ENCODE measurements around the gene NPFFR2.
"Not testable (repeated sequence)": the region's sequence is repeated elsewhere in the genome, so short reads cannot be mapped to it uniquely, and the experiment has no call there.

The NPFFR2 gene

GRCh38 chr4:72031868-72032608 lies at the start of gene NPFFR2:
NPFFR2 (plus strand) TSS chr4:72032000; CDS start chr4:72128592, 96,592 bp downstream.
- DNase-seq (ENCODE audit: low read depth) = no peak

- DNase-seq (ENCODE audit: low read depth) = no peak
These were observed 39.1 kb upstream of the NPFFR2 start for GRCh38 chr4:71992571-71993312.

GRCh38 chr4:71994559-71994958 lies 37.2 kb upstream of the NPFFR2 start:
- DNase-seq (ENCODE audit: low read depth) = no peak

- no peak for DNase-seq (ENCODE audit: low read depth)
These were observed 36.5 kb upstream of the NPFFR2 start for GRCh38 chr4:71995297-71995696.

GRCh38 chr4:72006586-72006985 lies 25.2 kb upstream of the NPFFR2 start:
- peak; percentile 45 for DNase-seq (ENCODE audit: low read depth)

- no peak for DNase-seq (ENCODE audit: low read depth)
These were observed 19.9 kb upstream of the NPFFR2 start for GRCh38 chr4:72011906-72012305.

GRCh38 chr4:72016011-72016410 lies 15.8 kb upstream of the NPFFR2 start:
- no peak for DNase-seq (ENCODE audit: low read depth)

GRCh38 chr4:72019688-72020087 lies 12.1 kb upstream of the NPFFR2 start:
- DNase-seq (ENCODE audit: low read depth) = no peak

- no peak for DNase-seq (ENCODE audit: low read depth)
These were observed 9.2 kb upstream of the NPFFR2 start for GRCh38 chr4:72022553-72022952.

- DNase-seq (ENCODE audit: low read depth) = no peak
These were observed 23.8 kb downstream of the NPFFR2 start for GRCh38 chr4:72055566-72055965.

GRCh38 chr4:72063726-72064125 lies 31.9 kb downstream of the NPFFR2 start:
- DNase-seq (ENCODE audit: low read depth) = no peak

- DNase-seq (ENCODE audit: low read depth) = no peak
These were observed 35.3 kb downstream of the NPFFR2 start for GRCh38 chr4:72067051-72067450.

GRCh38 chr4:72073816-72074215 lies 42.0 kb downstream of the NPFFR2 start:
- DNase-seq (ENCODE audit: low read depth) = no peak

- peak; percentile 43 for DNase-seq (ENCODE audit: low read depth)
These were observed 44.8 kb downstream of the NPFFR2 start for GRCh38 chr4:72076562-72076961.

GRCh38 chr4:72077346-72077745 lies 45.5 kb downstream of the NPFFR2 start:
- DNase-seq (ENCODE audit: low read depth) = no peak

- no peak for DNase-seq (ENCODE audit: low read depth)
These were observed 52.8 kb downstream of the NPFFR2 start for GRCh38 chr4:72084587-72085011.

- not testable (repeated sequence) for DNase-seq (ENCODE audit: low read depth)
These were observed 58.8 kb downstream of the NPFFR2 start for GRCh38 chr4:72090606-72091005.

GRCh38 chr4:72094059-72094797 lies 62.4 kb downstream of the NPFFR2 start:
- DNase-seq (ENCODE audit: low read depth) = no peak

GRCh38 chr4:72107456-72107855 lies 75.7 kb downstream of the NPFFR2 start:
- DNase-seq (ENCODE audit: low read depth) = no peak

- no peak for DNase-seq (ENCODE audit: low read depth)
These were observed 77.6 kb downstream of the NPFFR2 start for GRCh38 chr4:72109364-72109763.

- DNase-seq (ENCODE audit: low read depth) = no peak
These were observed 78.2 kb downstream of the NPFFR2 start for GRCh38 chr4:72109959-72110497.

- DNase-seq (ENCODE audit: low read depth) = no peak
These were observed 79.1 kb downstream of the NPFFR2 start for GRCh38 chr4:72110886-72111285.

Measured in HS-27A (cell line).